ENCODE measurements around the gene PLIN3. TPM values are rescaled to one million over a fixed set of nuclear protein-coding genes. Genes with fewer than 3 reads are reported as not detected.

Gene PLIN3
- total RNA-seq, 1 donor from 2014 or later, result 157 TPM

DNA sequence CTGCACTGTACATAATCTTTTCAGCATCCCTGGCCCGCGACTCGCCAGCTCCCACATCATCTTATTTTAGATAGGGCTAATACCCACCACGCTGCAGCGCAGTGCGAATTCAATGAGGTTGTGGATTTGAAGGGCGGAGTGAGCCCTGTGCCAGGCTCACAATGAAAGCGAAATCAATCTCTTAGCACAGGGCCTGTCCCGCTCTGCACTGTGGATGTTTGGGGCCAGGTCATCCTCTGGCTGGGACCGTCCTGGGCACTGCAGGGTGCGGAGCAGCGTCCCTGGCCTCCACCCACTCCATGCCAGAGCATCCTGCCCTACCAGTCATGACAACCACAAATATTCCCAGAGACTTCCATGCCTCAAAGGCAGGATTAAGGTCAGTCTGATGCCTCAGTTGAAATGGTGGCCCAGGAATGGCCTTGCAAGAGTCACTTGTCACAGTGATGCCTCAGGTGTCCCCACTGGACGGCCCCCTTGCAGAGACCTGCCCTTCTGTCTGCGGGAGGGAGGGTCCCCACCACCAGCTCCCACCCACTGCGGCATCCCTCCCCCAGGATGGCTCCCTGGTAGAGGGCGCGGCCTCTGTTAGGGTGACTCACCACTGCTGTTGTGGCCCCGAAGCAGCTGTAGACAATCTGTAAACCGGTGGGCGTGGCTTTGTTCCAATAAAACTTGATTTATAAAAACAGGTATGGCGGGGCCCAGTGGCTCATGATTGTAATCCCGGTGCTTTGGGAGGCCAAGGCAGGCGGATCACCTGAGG, 47.5 kb upstream of the PLIN3 start:
- no peak for TF ChIP-seq EZH2 (IDR thresholded peaks at IDR 0.05; ENCODE audit: insufficient read depth, low read length)
- TF ChIP-seq, protein P1, sequence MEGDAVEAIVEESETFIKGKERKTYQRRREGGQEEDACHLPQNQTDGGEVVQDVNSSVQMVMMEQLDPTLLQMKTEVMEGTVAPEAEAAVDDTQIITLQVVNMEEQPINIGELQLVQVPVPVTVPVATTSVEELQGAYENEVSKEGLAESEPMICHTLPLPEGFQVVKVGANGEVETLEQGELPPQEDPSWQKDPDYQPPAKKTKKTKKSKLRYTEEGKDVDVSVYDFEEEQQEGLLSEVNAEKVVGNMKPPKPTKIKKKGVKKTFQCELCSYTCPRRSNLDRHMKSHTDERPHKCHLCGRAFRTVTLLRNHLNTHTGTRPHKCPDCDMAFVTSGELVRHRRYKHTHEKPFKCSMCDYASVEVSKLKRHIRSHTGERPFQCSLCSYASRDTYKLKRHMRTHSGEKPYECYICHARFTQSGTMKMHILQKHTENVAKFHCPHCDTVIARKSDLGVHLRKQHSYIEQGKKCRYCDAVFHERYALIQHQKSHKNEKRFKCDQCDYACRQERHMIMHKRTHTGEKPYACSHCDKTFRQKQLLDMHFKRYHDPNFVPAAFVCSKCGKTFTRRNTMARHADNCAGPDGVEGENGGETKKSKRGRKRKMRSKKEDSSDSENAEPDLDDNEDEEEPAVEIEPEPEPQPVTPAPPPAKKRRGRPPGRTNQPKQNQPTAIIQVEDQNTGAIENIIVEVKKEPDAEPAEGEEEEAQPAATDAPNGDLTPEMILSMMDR (IDR thresholded peaks at IDR 0.05; ENCODE audit: insufficient read depth, low read depth, low read length), result no peak
- FAIRE-seq, result no peak
- Histone ChIP-seq H3K4me3 (ENCODE audit: insufficient read depth, low read depth, low read length) (peak overlapping the region; percentile 32), H3K9ac (ENCODE audit: low read length) (peak overlapping the region; percentile 75), H3K27ac (ENCODE audit: low read depth, low read length) (peak overlapping the region; percentile 86), H3K36me3 (ENCODE audit: insufficient read depth, low read length) (peaks cover 4% of the 10 kb centered on the region), H4K20me1 (ENCODE audit: insufficient read depth, low read length) (peaks cover 16% of the 10 kb centered on the region), H3K79me2 (ENCODE audit: insufficient read depth, low read length) (peaks cover 83% of the 10 kb centered on the region), H3K4me1 (ENCODE audit: insufficient read depth, low read length) (peaks cover 58% of the 10 kb centered on the region), H2AFZ (ENCODE audit: low read depth, low read length) (no peak overlapping the region), H3K4me2 (ENCODE audit: low read length) (peak overlapping the region; percentile 80), H3K9me3 (ENCODE audit: insufficient read depth, low read depth, low read length) (no peaks in the 10 kb centered on the region), H3K27me3 (ENCODE audit: insufficient read depth, low read length) (no peaks in the 10 kb centered on the region)
- no peaks in the 10 kb centered on the region for H3K27me3 Mint-ChIP-seq (ENCODE audit: low read depth, unreplicated experiment)
- peaks cover 5% of the 10 kb centered on the region for H3K36me3 Mint-ChIP-seq (ENCODE audit: low read depth, unreplicated experiment)
- no peak overlapping the region for H3K4me3 Mint-ChIP-seq (ENCODE audit: unreplicated experiment)
- H3K4me1 Mint-ChIP-seq (ENCODE audit: low read depth, unreplicated experiment), result peaks cover 37% of the 10 kb centered on the region
- H3K27ac Mint-ChIP-seq (ENCODE audit: unreplicated experiment), result peak overlapping the region; percentile 85
- peak; percentile 82 for DNase-seq (ENCODE audit: low read depth)
- H3K9me3 Mint-ChIP-seq (ENCODE audit: unreplicated experiment), result no peaks in the 10 kb centered on the region

GRCh38 chr19:4913996-4914735, 46.7 kb upstream of the PLIN3 start:
- peak overlapping the region; percentile 32 for H3K4me3 ChIP-seq (ENCODE audit: insufficient read depth, low read depth, low read length)
- Mint-ChIP-seq H3K4me1 (ENCODE audit: low read depth, unreplicated experiment) (peaks cover 37% of the 10 kb centered on the region), H3K27me3 (ENCODE audit: low read depth, unreplicated experiment) (no peaks in the 10 kb centered on the region), H3K27ac (ENCODE audit: unreplicated experiment) (peak overlapping the region; percentile 81), H3K4me3 (ENCODE audit: unreplicated experiment) (no peak overlapping the region), H3K9me3 (ENCODE audit: unreplicated experiment) (no peaks in the 10 kb centered on the region), H3K36me3 (ENCODE audit: low read depth, unreplicated experiment) (peaks cover 5% of the 10 kb centered on the region)
- H3K27ac ChIP-seq (ENCODE audit: low read depth, low read length), result peak overlapping the region; percentile 86
- H3K9me3 ChIP-seq (ENCODE audit: insufficient read depth, low read depth, low read length), result no peaks in the 10 kb centered on the region
- FAIRE-seq (no peak), DNase-seq (ENCODE audit: low read depth) (peak; percentile 49)
- no peak for TF ChIP-seq EZH2 (IDR thresholded peaks at IDR 0.05; ENCODE audit: insufficient read depth, low read length)
- TF ChIP-seq, protein P1 (IDR thresholded peaks at IDR 0.05; ENCODE audit: insufficient read depth, low read depth, low read length), result no peak
- H3K4me2 ChIP-seq (ENCODE audit: low read length), result peak overlapping the region; percentile 80
- H3K27me3 ChIP-seq (ENCODE audit: insufficient read depth, low read length), result no peaks in the 10 kb centered on the region
- H4K20me1 ChIP-seq (ENCODE audit: insufficient read depth, low read length), result peaks cover 16% of the 10 kb centered on the region
- H2AFZ ChIP-seq (ENCODE audit: low read depth, low read length), result no peak overlapping the region
- H3K79me2 ChIP-seq (ENCODE audit: insufficient read depth, low read length), result peaks cover 76% of the 10 kb centered on the region
- peaks cover 4% of the 10 kb centered on the region for H3K36me3 ChIP-seq (ENCODE audit: insufficient read depth, low read length)
- peaks cover 58% of the 10 kb centered on the region for H3K4me1 ChIP-seq (ENCODE audit: insufficient read depth, low read length)
- peak overlapping the region; percentile 75 for H3K9ac ChIP-seq (ENCODE audit: low read length)

All from astrocyte (in vitro differentiated cells and primary cell).